Heart left ventricle (tissue), 16 donors: Measurements from ENCODE around the gene SH3BP5L. TPM values are rescaled to one million over a fixed set of nuclear protein-coding genes. Genes with fewer than 3 reads are reported as not detected.
A peak's percentile ranks its signal among the peaks of the same experiment; 100 is the strongest.

Source experiments
- ATAC-seq, 4 donors: fragments of 200-7000 bp; cut with Tn5 transposase; one replicate each; pipeline ENCODE4 v1.9.1; 2020 to 2022; ENCODE audit warnings: moderate library complexity in 4 of 4, mild to moderate bottlenecking in 3 of 4, moderate number of reproducible peaks in 1 of 4
- DNase-seq, 5 donors: peaks; one replicate each; pipeline ENCODE4 v3.0.0-alpha.2; 2020
- H3K27ac ChIP-seq, 12 donors: fragments of 200-600 bp; sonication (generic) in 4 of 12; one replicate each; pipeline versions ENCODE4 v1.5.0 to v1.8.0; 2016 to 2022; ENCODE audit warnings: mild to moderate bottlenecking in 2 of 12
- H3K27me3 ChIP-seq, 9 donors: fragments of 200-600 bp; sonication (generic) in 2 of 9; one replicate each; pipeline versions ENCODE4 v1.5.1 to v1.8.0; 2016 to 2022; ENCODE audit warnings: mild to moderate bottlenecking in 3 of 9
- H3K36me3 ChIP-seq, 9 donors: fragments of 200-600 bp; sonication (generic) in 2 of 9; one replicate each; pipeline versions ENCODE4 v1.5.0 to v1.8.0; 2018 to 2022; ENCODE audit warnings: mild to moderate bottlenecking in 2 of 9
- H3K4me1 ChIP-seq, 12 donors: fragments of 200-600 bp; sonication (generic) in 4 of 12; one replicate each; pipeline versions ENCODE4 v1.5.0 to v1.8.0; 2016 to 2022; ENCODE audit warnings: mild to moderate bottlenecking in 3 of 12
- H3K4me3 ChIP-seq, 12 donors: fragments of 200-600 bp; sonication (generic) in 4 of 12; one replicate each; pipeline versions ENCODE4 v1.5.0 to v1.8.0; 2017 to 2022; ENCODE audit warnings: mild to moderate bottlenecking in 9 of 12, moderate library complexity in 4 of 12
- H3K9me3 ChIP-seq, 12 donors: fragments of 200-600 bp; sonication (generic) in 4 of 12; one replicate each; pipeline versions ENCODE4 v1.5.0 to v1.8.0; 2016 to 2022; ENCODE audit warnings: mild to moderate bottlenecking in 1 of 12
- POLR2A ChIP-seq, 2 donors: fragments of 450-650 bp; IDR thresholded peaks; one replicate each; pipeline ENCODE4 v1.6.1; 2017; ENCODE audit warnings: antibody characterized with exemption in 2 of 2, mild to moderate bottlenecking in 2 of 2, moderate library complexity in 2 of 2
- WGBS, 4 donors: extraction: QIAGEN DNeasy Blood & Tissue Kit in 2 of 4; methylation state at CpG; one replicate each; pipeline versions ENCODE4 v1.1.5 to v1.1.7; 2013 to 2018; 5-methylcytosine and 5-hydroxymethylcytosine counted together
- intact Hi-C, 10 donors: fragments of 100-400 bp; cut with DNase I; formaldehyde crosslinking; loops; one replicate each; pipeline versions ENCODE4 v1.11.1 to v1.14.2; 2022
- polyA plus RNA-seq, 2 donors: library from polyadenylated mRNA; stranded (reverse); fragments of 200-250 nt; gene quantifications; one replicate each; pipeline ENCODE4 v1.2.3, GENCODE V29; 2013
- total RNA-seq, 9 donors: library from RNA; depleted of rRNA in 2 of 9; stranded (reverse); fragments of >200 nt in 2 of 9; fragmentation: NEBNext Ultra II Directional in 3 of 9; extraction: Animal tissue kit (Norgen Biotek cat#: 25700) in 3 of 9; gene quantifications; one replicate each; pipeline versions ENCODE4 v1.1.0 to v1.2.4, GENCODE V29; 2016 to 2023
- TF ChIP-seq, protein P1 (sequence below), 12 donors: fragments of 200-600 bp; sonication (generic) in 4 of 12; IDR thresholded peaks; one replicate each; pipeline versions ENCODE4 v1.5.0 to v1.8.0; 2018 to 2022; ENCODE audit warnings: antibody characterized with exemption in 12 of 12, mild to moderate bottlenecking in 5 of 12
- donor health status: ischemic (EF 13 %, LVEDD 7.1; RV severe dilation, severe dysfunction).
- donor health status: healthy with polysubstance abuse.
- donor health status: DM: no; HTN: yes; CAD: no.
- donor health status: DM: no; HTN: no; CAD: no.
- donor health status: ischemic (EF 25% LVEDD 6.9; RV normal size, moderate dysfunction).
- donor health status: ischemic (EF 25% LVEDD 5.7; RV mildly dilated, moderate dysfunction).
- donor health status: healthy.
- donor health status: DM: yes; HTN: yes; CAD: no.
- donor health status: ischemic (EF 35%, LVEDD 5.7; RV mildly dilated, moderate dysfunction).
- donor health status: nonischemic (EF 11% LVEDD 7.7; RV severe dilation, severe dysfunction).
- donor health status: DM: yes; HTN: yes; CAD: no.
- donor health status: PGD.
- donor health status: ischemic (EF 29% LVEDD 5.4; RV normal size, mild dysfunction).
- donor health status: nonischemic (EF 23%, LVEDD 6.1; RV moderate dilation, normal function).

Gene SH3BP5L
- total and polyA plus RNA-seq, 11 donors: 15.8 to 51.1 (median 19.3) TPM

DNA sequence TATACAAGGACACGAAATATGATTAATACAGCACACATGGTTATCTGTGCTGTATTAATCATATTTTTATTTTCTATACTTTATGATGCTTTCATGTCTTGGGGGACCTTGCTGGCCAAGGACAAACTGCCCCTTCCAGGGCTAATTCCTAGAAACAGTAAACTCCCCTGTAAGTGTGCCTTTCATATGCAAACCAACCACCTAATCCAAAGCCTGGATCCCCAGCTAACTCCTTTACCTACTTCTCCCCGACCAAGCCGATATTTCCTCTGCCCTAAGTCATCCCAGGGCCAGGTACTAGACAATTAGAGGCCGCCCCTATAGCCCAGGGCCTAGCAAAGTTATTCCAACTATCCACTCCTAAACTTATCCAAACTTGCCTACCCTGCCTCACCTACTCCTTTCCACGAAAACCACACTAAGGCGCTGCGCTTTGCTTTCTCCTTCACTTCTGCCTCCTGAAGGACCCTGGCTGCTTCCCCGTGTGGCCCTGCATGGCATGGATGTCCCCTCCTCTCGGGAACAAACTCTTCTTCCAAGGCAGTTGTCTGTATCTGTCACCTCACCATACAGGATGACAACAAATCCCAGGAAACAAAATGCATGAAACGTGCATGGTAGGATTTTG lies 10.2 kb downstream of the SH3BP5L start:
- Histone ChIP-seq H3K27ac (no peak overlapping the region), H3K9me3 (no peaks in the 10 kb centered on the region), H3K27me3 (no peaks in the 10 kb centered on the region), H3K4me3 (no peak overlapping the region), H3K4me1 (peaks cover 0 to 51% (median 20%) of the 10 kb centered on the region in 12 donors), H3K36me3 (peaks cover 0 to 79% (median 60%) of the 10 kb centered on the region in 9 donors)
- ATAC-seq (no peak), DNase-seq (no peak)
- TF ChIP-seq POLR2A (IDR thresholded peaks at IDR 0.05): no peak
- TF ChIP-seq, protein P1, sequence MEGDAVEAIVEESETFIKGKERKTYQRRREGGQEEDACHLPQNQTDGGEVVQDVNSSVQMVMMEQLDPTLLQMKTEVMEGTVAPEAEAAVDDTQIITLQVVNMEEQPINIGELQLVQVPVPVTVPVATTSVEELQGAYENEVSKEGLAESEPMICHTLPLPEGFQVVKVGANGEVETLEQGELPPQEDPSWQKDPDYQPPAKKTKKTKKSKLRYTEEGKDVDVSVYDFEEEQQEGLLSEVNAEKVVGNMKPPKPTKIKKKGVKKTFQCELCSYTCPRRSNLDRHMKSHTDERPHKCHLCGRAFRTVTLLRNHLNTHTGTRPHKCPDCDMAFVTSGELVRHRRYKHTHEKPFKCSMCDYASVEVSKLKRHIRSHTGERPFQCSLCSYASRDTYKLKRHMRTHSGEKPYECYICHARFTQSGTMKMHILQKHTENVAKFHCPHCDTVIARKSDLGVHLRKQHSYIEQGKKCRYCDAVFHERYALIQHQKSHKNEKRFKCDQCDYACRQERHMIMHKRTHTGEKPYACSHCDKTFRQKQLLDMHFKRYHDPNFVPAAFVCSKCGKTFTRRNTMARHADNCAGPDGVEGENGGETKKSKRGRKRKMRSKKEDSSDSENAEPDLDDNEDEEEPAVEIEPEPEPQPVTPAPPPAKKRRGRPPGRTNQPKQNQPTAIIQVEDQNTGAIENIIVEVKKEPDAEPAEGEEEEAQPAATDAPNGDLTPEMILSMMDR (IDR thresholded peaks at IDR 0.05): no peak
- intact Hi-C loops: no loop called here
- 91 to 93% (median 92%) methylated on average over 10 of the region's 10 CpGs for WGBS, 4 donors

DNA sequence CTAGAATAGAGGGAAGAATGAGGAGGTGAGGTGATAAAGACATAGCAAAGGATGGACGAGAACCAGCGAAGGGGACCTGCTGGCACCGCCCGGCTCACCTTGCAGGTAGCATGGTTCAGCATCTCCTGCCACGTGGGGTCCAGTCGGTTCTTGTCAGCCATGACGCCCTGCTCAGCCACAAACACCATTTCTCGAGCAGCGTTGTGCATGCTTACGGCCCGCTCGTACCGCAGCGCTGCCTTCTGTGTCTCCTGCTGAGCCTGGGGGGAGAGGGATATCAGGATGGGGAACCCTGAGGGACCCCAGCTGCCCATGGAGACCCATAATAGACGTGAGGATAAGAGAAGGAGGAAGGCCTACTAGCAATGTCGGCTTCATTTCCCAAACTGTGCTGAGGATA lies 11.4 kb downstream of the SH3BP5L start:
- H3K4me1 ChIP-seq: peaks cover 0 to 51% (median 22%) of the 10 kb centered on the region in 12 donors
- TF ChIP-seq, protein P1 (IDR thresholded peaks at IDR 0.05): no peak
- TF ChIP-seq POLR2A (IDR thresholded peaks at IDR 0.05): no peak
- no peaks in the 10 kb centered on the region for H3K27me3 ChIP-seq
- 89 to 95% (median 93%) methylated on average over 16 of the region's 16 CpGs for WGBS, 4 donors
- H3K27ac ChIP-seq: no peak overlapping the region
- H3K4me3 ChIP-seq: no peak overlapping the region
- intact Hi-C loops: no loop called here
- ATAC-seq (no peak), DNase-seq (peak in 1 of 5 donors; percentile 20)
- H3K9me3 ChIP-seq: no peaks in the 10 kb centered on the region
- peaks cover 0 to 73% (median 57%) of the 10 kb centered on the region in 9 donors for H3K36me3 ChIP-seq

DNA sequence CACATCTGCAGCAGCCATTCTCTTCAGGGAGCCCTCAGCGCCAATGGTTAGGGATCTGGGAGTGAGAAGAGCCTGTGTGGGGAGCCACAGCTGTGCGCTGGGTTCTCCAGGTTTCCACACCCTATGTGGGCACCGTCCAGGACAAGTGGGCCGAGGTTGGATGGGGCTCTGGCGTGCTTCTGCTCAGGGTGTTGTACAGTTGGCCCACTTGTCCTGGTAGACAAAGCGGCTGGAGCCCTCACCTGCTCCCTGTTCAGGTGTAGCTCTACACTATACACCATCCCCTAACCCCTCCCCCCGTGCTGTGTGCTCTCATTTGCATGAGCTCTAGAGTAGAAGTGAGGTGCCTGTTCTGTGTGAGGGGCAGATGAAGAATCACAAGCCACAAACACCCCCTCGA lies 12.2 kb downstream of the SH3BP5L start:
- WGBS, 4 donors: 86 to 95% (median 92%) methylated on average over 3 to 8 of the region's 8 CpGs
- Histone ChIP-seq H3K4me3 (no peak overlapping the region), H3K27ac (no peak overlapping the region), H3K36me3 (peaks cover 0 to 72% (median 56%) of the 10 kb centered on the region in 9 donors), H3K9me3 (no peaks in the 10 kb centered on the region), H3K27me3 (no peaks in the 10 kb centered on the region), H3K4me1 (peaks cover 0 to 43% (median 16%) of the 10 kb centered on the region in 12 donors)
- peak in 1 of 5 donors; percentile 38 for DNase-seq
- intact Hi-C loops: no loop called here
- no peak for TF ChIP-seq POLR2A (IDR thresholded peaks at IDR 0.05)
- TF ChIP-seq, protein P1 (IDR thresholded peaks at IDR 0.05): no peak
- no peak for ATAC-seq

DNA sequence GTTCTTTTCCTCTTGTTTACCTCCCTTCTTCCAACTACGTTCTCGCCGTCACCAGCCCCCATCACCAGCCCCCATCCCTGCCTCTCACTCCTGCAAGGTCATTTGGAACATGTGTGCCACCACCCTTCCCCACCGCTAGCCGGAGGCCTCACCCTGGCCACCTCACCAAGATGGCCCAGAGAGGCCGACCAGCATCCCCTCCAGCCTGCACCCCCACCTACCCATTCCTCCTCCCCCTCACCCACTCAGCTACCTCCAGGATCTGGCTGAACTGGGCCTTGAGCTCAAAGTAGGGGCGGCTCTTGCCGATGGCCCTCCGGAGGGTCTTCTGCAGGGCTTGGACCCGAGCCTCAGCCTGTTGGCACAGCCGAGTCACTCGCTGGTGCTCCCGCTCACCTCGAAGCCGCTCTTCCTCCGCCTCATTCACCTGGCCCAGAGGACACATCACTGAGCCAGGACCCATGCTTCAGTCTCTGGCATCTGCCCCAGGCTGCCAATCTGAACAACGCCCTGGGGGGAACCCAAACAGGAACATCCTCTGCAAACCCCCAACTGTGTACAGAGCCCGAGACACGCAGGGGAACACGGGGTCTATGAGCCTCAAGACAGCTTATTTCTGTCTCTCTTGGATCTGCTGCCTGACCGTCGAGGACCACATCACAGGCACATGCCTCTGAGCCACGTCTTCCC lies 12.8 kb downstream of the SH3BP5L start:
- intact Hi-C loops: no loop called here
- Histone ChIP-seq H3K27ac (no peak overlapping the region), H3K9me3 (no peaks in the 10 kb centered on the region), H3K27me3 (no peaks in the 10 kb centered on the region), H3K36me3 (peaks cover 0 to 66% (median 56%) of the 10 kb centered on the region in 9 donors), H3K4me3 (no peak overlapping the region), H3K4me1 (peaks cover 0 to 38% (median 15%) of the 10 kb centered on the region in 12 donors)
- TF ChIP-seq, protein P1 (IDR thresholded peaks at IDR 0.05): no peak
- TF ChIP-seq POLR2A (IDR thresholded peaks at IDR 0.05): no peak
- DNase-seq (no peak), ATAC-seq (no peak)
- 92 to 97% (median 95%) methylated on average over 23 of the region's 23 CpGs for WGBS, 4 donors
